GM21360 (cell line): ENCODE measurements around the gene SZT2.
A peak's percentile ranks its signal among the peaks of the same experiment; 100 is the strongest.
"Not testable (repeated sequence)": the region's sequence is repeated elsewhere in the genome, so short reads cannot be mapped to it uniquely, and the experiment has no call there.

Experiments
- ATAC-seq: cut with Tn5 transposase; IDR thresholded peaks from one replicate; pipeline ENCODE4 v1.9.1; 2021; ENCODE audit warnings: mild to moderate bottlenecking, moderate library complexity; ENCODE audit not compliant: unreplicated experiment

Gene SZT2

DNA sequence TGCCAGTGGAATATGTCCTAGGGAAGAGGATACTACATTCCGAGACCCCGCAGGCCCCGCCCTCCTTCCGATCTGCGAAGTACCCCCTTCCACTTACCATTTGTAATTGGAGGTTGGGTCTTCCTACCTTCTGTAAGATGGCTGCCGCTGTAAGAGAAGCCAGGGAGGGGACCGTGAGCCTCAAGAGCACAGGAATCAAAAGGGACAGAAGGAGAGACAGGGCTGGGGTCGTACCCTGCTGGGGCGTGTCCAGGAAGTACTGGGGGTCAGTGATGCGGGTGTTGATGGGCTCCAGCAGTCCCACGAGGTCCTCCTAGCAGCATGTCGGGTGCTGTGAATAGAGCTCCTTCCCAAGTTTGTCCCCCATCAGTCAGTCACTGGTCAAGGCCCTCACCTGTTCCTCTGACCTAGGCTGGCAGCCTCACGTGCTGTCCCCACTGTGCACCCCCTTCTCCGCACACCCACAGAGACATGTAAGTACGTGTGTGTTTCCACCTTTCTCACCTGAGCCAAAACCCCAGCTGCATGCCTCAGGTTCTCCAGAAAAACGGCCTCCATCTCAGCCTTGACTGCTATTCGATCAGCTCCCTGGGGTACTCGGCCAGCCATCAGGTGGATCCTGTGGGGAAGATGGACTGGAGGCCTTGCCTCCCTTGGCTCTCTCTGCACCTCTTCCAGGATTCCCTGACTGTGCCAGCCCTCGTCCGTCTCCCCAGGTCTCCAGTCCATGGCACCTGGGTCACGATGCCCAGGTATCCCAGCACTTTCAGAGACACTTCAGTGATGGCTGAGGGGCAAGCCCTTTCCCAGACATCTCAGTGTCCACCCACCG, 62.2 kb downstream of the SZT2 start:
- ATAC-seq: no peak

- no peak for ATAC-seq
These were observed 63.2 kb downstream of the SZT2 start for GRCh38 chr1:43452789-43453441.

- ATAC-seq: no peak
These were observed 64.0 kb downstream of the SZT2 start, which contains the start of gene HYI for GRCh38 chr1:43453442-43454269. HYI (minus strand) TSS chr1:43453931; CDS start chr1:43453793, 138 bp downstream.

DNA sequence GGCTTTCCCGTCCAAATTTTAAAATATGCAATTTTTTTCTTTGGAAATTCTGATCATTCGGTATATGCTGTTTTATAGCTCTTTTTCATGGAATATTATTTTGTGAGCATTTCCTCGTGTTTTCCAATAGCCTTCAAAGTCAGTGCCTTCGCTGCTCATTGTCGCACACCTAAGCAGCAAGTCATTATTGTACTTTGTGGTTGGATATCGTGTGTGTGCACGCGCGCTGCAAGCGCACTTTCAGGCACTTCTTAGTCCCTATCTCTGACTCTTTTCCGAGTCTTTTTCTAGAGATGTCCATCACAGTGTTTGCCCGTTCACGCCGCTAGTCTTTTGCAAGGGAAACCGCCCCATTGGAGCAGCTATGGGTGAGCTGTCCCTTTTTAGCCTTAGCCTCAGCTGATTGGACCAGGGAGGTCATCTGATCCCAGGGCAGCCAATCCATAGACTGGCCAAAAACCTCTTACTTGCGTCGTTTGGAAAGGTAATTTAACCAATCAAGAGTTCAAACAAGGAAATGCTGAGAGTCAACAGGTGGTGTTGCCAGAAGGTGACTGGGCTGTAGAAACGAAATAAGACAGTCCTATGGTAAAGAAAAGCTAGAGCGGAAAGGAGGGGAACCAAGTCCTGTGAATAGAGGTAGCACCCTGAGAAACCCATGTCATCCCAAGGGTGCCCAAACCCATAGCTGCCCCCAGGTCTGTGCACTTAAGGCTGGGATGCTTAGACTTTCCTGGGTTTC, 64.7 kb downstream of the SZT2 start:
- peak; percentile 55 for ATAC-seq

DNA sequence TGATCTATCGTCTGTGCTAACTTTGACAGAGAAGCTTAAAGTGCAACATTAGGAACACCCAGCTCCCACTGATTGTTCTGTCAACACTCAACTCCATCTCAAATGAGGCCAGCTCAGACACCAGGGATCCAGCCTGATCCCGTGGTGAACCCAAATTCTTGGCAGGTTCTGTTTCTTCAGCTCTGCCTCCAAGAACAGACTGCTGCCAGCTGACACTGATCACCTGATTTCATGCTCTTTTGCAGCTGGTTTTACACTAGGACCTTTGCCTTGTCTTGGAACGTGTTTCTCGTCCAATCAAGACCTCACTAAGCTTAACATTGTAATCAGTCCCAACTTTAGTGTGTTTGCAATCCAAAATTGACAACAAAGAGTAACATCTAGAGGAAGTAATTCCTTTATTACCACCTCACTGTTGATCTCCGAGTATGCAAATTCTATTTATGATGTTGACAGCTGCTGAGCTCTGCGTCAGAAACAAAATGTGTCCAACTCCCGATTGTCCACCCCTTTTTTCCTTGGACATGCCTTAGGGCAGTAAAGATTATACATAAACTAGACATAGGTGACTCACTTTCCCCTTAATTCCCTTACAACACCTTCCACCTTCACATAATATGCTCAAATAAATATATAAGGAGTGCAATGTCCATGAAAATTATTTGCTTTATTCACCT, 65.7 kb downstream of the SZT2 start:
- no peak for ATAC-seq

- ATAC-seq: not testable (repeated sequence)
These were observed 68.7 kb downstream of the SZT2 start for GRCh38 chr1:43458379-43458778.

- ATAC-seq: no peak
These were observed 71.4 kb downstream of the SZT2 start for GRCh38 chr1:43460988-43461693.

GRCh38 chr1:43463479-43463878, 73.8 kb downstream of the SZT2 start:
- no peak for ATAC-seq

DNA sequence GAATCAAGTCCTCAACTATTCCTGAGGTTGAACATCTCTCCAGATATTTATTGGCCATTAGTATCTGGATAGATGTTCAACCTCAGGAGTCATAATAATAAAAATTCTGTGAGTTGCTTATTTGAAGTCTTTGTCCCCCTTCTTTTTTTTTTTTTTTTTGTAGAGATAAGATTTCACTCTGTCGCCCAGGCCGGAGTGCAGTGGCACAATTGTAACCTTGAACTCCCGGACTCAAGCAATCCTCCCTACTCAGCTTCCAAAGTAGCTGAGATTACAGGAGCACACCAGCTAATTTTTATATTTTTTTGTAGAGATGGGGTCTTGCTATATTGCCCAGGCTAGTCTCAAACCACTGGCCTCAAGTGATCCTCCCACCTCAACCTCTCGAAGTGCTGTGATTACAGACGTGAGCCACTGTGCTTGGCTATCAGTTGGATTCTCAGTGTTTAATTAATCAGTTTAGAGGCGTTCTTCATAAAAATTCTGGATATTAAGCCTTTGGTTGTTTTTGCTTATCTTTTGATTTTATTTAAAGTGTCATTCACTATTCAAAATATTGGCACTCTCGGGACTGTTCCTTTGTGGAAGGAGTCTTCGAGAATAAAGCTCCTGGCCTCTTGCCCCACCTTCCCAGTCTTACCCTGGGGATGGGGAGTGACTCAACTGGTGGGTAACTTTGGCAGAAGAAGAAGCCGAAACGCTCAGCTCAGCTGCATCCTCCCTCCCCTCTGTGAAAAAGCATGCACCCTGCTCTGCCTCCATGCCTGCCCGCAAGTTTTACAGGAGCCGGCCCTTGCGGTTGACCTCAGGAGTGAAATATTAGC, 75.2 kb downstream of the SZT2 start:
- no peak for ATAC-seq

DNA sequence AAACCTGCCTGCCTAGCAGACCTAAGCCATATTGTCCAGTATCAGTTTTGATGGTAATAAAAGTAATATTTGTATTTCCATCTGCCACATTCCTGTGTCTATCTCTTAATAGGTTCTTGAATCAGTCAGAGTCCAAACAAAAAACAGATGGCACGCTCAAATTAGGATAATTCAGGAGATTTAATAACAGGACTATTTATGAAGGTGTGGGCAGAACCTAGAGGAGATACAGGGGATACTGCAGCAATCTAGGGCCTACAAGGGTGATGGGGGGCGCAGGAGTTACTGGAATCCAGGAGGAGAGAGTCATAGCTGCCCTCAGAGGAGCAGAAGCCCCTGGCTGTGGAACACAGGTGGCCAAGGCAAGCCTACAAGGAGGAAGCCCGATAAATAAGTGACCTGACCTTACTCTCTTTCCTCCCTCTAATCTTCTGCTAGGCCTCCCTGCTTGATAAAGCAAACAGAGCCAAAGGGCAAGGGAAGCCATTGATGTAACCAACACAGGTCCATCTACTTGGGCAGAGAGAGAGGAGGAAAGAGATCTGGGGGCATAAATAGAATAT, 75.9 kb downstream of the SZT2 start:
- no peak for ATAC-seq

GRCh38 chr1:43466403-43466802, 76.7 kb downstream of the SZT2 start:
- no peak for ATAC-seq

DNA sequence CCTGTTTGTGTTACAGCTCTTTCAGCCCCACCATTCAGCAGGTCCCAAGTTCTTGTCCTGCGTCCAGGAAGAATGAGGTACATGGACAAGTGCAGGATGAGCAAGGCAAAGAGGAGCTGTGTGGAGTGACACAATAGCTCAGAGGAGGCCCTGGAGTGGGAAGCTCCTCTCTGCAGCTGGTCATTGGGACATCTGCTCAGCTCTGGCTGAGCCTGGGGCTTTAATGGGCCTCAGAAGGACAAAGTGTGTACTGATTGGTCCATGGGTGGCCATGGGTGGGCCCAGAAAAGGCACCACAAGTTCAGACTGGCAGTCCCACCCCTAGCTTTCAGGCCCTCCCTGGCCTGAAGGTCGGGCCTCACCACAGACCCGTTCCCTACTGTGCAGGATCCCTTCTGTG, 78.7 kb downstream of the SZT2 start:
- ATAC-seq: no peak

DNA sequence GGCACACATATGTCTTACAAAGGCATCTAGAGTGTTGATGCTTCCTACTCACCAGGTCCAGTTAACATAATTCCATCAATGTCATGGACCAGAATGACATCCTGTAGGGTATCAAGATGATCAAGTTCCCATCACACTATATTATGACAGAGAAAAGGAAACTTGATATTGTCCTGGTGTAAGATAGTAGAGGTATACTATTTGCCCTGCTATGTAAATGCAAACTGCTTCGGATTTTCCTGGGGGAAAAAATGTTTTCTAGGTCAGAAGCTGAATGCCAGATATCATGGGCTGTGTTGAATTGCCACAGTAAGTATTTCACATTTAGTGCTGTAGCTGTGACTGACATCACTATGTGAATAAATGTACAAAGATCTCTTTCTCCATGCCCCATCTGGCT, 80.2 kb downstream of the SZT2 start:
- ATAC-seq: no peak

DNA sequence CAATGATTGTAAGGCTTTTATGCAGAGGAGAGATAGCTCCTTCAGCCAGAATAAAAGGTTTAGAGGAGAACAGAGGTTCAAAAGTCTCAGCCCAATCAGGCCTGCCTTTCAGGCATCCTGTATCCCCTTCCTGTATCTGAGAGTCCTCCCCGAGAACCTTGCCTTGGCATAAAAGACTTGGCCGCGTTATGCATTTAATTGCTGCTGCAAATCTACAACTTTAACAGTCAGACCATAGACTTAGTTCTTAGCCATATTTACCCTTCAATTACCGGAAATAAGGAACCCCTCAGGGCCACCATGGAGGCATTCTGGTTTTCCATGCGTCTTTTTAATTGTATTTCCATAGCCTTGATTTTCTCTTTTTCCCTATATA, 82.4 kb downstream of the SZT2 start:
- ATAC-seq: no peak

GRCh38 chr1:43472463-43473151, 82.9 kb downstream of the SZT2 start:
- ATAC-seq: not testable (repeated sequence)

DNA sequence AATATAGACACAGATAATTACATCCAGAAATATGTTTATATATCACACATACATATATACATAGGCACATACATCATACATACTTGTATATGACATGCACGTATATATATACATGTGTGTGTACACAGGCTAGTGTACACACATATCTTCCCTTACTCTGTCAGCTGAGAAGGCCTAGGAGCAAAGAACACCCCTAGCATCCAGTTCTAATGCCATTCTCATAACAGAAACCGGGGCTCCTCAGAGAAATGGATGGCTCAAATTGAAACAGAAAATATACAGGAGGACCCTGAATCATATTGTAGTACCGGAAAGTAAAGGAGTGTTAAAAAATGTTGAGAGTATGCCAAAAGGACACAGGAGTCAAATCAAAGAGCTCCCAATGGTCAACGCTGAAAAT, 83.8 kb downstream of the SZT2 start:
- no peak for ATAC-seq

GRCh38 chr1:43475611-43476401, 86.1 kb downstream of the SZT2 start:
- not testable (repeated sequence) for ATAC-seq
